Fibroblast of lung (primary cell): ENCODE results near the gene DRD4.

Experiments used
- EZH2 ChIP-seq: IDR thresholded peaks from 2 replicates; pipeline ENCODE4 v1.5.1; 2012; ENCODE audit warnings: low read length, control low read depth, mild to moderate bottlenecking; ENCODE audit errors: missing control alignments
- TF ChIP-seq, protein P1 (sequence below), 2 donors: IDR thresholded peaks in 1 of 2; conservative IDR thresholded peaks in 1 of 2; 1 replicate in 1 of 2; 2 replicates in 1 of 2; pipeline ENCODE4 v1.5.1; 2011 to 2012; ENCODE audit warnings: low read length in 2 of 2, control low read depth in 1 of 2, inconsistent platforms in 1 of 2, low read depth in 1 of 2, mild to moderate bottlenecking in 1 of 2

- TF ChIP-seq, protein P1, sequence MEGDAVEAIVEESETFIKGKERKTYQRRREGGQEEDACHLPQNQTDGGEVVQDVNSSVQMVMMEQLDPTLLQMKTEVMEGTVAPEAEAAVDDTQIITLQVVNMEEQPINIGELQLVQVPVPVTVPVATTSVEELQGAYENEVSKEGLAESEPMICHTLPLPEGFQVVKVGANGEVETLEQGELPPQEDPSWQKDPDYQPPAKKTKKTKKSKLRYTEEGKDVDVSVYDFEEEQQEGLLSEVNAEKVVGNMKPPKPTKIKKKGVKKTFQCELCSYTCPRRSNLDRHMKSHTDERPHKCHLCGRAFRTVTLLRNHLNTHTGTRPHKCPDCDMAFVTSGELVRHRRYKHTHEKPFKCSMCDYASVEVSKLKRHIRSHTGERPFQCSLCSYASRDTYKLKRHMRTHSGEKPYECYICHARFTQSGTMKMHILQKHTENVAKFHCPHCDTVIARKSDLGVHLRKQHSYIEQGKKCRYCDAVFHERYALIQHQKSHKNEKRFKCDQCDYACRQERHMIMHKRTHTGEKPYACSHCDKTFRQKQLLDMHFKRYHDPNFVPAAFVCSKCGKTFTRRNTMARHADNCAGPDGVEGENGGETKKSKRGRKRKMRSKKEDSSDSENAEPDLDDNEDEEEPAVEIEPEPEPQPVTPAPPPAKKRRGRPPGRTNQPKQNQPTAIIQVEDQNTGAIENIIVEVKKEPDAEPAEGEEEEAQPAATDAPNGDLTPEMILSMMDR (conservative IDR thresholded peaks at IDR 0.05 in 1 of 2, IDR thresholded peaks at IDR 0.05 in 1 of 2; ENCODE audit: low read depth in 1 of 2, low read length in 2 of 2): no peak
- no peak for TF ChIP-seq EZH2
Observed at GRCh38 chr11:628056-628455, 9.0 kb upstream of the DRD4 start.
